Duodenal mucosa (tissue), 2 donors: ENCODE data around the gene GPR162.
A peak's percentile ranks its signal among the peaks of the same experiment; 100 is the strongest.

Experiments used
- H3K27ac ChIP-seq: one replicate; pipeline ENCODE4 v1.7.0; 2013; ENCODE audit warnings: low read depth, low read length
- H3K27me3 ChIP-seq, 2 donors: one replicate each; pipeline ENCODE4 v1.7.0; 2013; ENCODE audit warnings: low read length in 2 of 2, control low read depth in 1 of 2; ENCODE audit not compliant: insufficient read depth in 2 of 2, control insufficient read depth in 1 of 2
- H3K36me3 ChIP-seq, 2 donors: one replicate each; pipeline ENCODE4 v1.7.0; 2013; ENCODE audit warnings: low read length in 2 of 2, control low read depth in 1 of 2; ENCODE audit not compliant: insufficient read depth in 2 of 2, control insufficient read depth in 1 of 2
- H3K4me1 ChIP-seq, 2 donors: one replicate each; pipeline ENCODE4 v1.7.0; 2013; ENCODE audit warnings: low read length in 2 of 2, control low read depth in 1 of 2; ENCODE audit not compliant: insufficient read depth in 2 of 2, control insufficient read depth in 1 of 2
- H3K4me3 ChIP-seq, 2 donors: one replicate each; pipeline ENCODE4 v1.7.0; 2013; ENCODE audit warnings: low read length in 2 of 2, low read depth in 1 of 2
- H3K9ac ChIP-seq, 2 donors: one replicate each; pipeline ENCODE4 v1.7.0; 2013; ENCODE audit warnings: low read length in 2 of 2, low read depth in 1 of 2
- H3K9me3 ChIP-seq, 2 donors: one replicate each; pipeline ENCODE4 v1.7.0; 2013; ENCODE audit warnings: low read length in 2 of 2, control low read depth in 1 of 2; ENCODE audit not compliant: control insufficient read depth in 1 of 2

Gene GPR162

DNA sequence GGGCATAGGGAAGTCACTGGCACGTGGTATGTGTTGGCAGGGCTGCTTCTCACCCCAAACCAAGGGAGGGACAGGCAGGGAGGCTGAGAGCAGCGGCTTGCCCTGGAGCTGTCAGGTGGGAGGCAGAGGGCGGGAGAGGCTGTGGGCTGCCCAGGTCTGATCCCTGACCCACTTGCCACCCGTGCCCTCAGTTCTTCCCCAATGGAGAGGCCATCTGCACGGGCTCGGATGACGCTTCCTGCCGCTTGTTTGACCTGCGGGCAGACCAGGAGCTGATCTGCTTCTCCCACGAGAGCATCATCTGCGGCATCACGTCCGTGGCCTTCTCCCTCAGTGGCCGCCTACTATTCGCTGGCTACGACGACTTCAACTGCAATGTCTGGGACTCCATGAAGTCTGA is 23.8 kb downstream of the GPR162 start:
- Histone ChIP-seq H3K4me1 (peaks cover 0 to 31% of the 10 kb centered on the region in 2 donors), H3K9me3 (no peaks in the 10 kb centered on the region), H3K4me3 (no peak overlapping the region), H3K27ac (no peak overlapping the region), H3K27me3 (no peaks in the 10 kb centered on the region), H3K9ac (no peak overlapping the region), H3K36me3 (peaks cover 0 to 28% of the 10 kb centered on the region in 2 donors)

DNA sequence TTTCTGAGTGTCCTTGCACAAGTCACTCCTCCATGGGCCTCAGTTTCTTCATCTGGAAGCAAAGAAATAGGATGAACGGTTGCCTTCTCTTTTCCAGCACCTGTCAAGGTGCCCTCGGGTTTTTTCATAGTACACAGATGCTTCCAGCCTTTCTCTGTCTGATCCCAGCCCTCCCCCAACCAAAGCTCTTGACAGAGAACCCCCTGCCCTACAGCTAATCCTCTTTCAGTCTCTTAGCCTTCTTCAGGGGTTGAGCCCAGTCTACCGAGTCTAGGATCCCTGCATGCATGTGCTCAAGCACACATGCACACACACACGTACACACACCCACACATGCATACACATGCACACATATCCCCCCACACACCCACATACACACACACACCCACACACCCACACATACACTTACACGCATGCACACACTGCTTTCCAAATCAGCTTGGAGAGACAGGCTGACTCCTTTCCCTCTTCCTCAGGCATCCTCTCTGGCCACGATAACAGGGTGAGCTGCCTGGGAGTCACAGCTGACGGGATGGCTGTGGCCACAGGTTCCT is 24.8 kb downstream of the GPR162 start:
- H3K27ac ChIP-seq, result no peak overlapping the region
- H3K27me3 ChIP-seq, result no peaks in the 10 kb centered on the region
- no peak overlapping the region for H3K4me3 ChIP-seq
- H3K9ac ChIP-seq, result no peak overlapping the region
- peaks cover 0 to 27% of the 10 kb centered on the region in 2 donors for H3K4me1 ChIP-seq
- H3K36me3 ChIP-seq, result peaks cover 0 to 28% of the 10 kb centered on the region in 2 donors
- no peaks in the 10 kb centered on the region for H3K9me3 ChIP-seq

DNA sequence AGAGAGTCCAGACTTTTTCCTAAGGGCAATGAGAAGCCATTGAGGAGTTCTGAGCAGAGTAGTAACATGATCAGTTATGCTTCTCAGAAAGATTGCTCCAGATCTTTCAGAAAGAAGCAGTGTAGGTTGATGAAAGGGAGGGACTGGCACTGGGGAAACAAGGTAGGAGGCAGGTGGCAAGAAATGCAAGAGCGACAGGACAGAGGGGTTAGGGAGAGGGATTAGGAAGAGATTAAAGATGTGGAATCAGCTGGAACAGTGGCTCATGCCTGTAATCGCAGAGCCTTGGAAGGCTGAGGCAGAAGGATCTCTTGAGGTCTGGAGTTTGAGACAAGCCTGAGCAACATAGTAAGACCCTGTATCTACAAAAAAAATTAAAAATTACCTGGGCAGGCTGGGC is 26.1 kb downstream of the GPR162 start:
- H3K4me3 ChIP-seq, result no peak overlapping the region
- H3K27me3 ChIP-seq, result no peaks in the 10 kb centered on the region
- no peak overlapping the region for H3K9ac ChIP-seq
- peaks cover 0 to 28% of the 10 kb centered on the region in 2 donors for H3K36me3 ChIP-seq
- peaks cover 0 to 22% of the 10 kb centered on the region in 2 donors for H3K4me1 ChIP-seq
- no peak overlapping the region for H3K27ac ChIP-seq
- no peaks in the 10 kb centered on the region for H3K9me3 ChIP-seq

DNA sequence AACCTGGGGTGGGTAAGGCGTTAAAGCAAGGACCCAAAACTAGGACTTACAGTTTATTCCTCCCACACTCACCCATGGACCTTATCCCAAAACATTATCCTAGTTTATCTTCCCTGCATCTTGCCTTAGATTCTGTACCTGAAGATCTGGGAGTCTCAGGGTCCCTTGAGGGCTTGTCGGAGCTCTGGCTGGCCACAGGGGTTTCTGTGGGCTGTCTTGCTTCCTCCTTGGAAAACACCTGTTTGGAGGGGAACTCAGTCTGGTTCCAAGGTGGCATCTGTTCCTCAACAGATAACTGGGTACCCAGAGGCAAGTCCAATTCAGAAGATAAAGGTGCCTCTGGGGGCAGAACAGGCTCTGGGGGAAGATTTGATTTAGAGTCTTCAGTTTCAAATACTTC is 27.8 kb downstream of the GPR162 start:
- H3K9me3 ChIP-seq, result no peaks in the 10 kb centered on the region
- H3K36me3 ChIP-seq, result peaks cover 0 to 26% of the 10 kb centered on the region in 2 donors
- H3K4me3 ChIP-seq, result no peak overlapping the region
- no peak overlapping the region for H3K27ac ChIP-seq
- H3K4me1 ChIP-seq, result peaks cover 11 to 22% of the 10 kb centered on the region in 2 donors
- no peaks in the 10 kb centered on the region for H3K27me3 ChIP-seq
- H3K9ac ChIP-seq, result no peak overlapping the region

DNA sequence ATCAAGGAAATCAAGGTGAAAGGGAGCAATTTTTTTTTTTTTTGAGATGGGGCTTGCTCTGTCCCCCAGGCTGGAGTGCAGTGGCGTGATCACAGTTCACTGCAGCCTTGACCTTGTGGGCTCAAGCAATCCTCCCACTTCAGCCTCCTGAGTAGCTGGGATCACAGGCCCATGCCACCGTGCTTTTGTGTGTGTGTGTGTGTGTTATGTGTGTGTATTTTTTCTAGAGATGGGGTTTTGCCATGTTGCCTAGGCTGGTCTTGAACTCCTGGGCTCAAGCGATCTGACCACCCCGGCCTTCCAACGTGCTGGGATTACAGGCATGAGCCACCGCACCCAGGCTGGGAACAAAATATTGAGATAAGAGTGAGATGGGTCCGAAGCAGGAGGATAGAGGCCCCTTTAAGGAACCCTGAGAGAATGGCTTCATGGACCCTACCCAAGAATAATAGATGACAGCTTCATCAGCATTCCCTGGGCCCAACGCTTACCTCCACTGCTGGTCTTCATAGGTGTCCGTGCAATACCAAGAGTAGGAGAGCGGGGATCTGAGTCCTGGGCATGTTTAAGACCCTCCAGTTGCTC is 28.4 kb downstream of the GPR162 start:
- peaks cover 0 to 26% of the 10 kb centered on the region in 2 donors for H3K36me3 ChIP-seq
- peaks cover 11 to 22% of the 10 kb centered on the region in 2 donors for H3K4me1 ChIP-seq
- no peaks in the 10 kb centered on the region for H3K27me3 ChIP-seq
- no peak overlapping the region for H3K27ac ChIP-seq
- peak overlapping the region; percentile 65 to 96 for H3K4me3 ChIP-seq
- no peaks in the 10 kb centered on the region for H3K9me3 ChIP-seq
- H3K9ac ChIP-seq, result peak overlapping the region; percentile 21 to 82

DNA sequence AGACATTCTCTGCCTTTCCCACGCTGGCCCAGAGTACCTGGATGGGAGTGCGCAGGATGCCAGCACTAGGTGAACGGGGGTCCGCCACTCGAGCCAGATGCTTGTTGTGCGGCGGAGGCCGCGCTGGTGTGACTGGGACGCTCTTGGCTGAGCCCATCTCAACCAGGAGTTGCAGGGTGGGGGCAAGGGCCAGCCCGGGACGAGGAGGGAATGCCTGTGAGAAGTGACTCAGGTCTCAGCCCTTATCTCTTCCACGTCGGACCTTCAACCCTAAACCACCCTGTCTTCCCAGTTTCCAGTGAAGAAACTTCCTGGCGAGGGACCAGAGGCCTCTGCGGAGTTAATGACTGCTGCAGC is 29.2 kb downstream of the GPR162 start:
- Histone ChIP-seq H3K4me3 (peak overlapping the region; percentile 65 to 96), H3K27me3 (no peaks in the 10 kb centered on the region), H3K9ac (peak overlapping the region; percentile 38 to 82), H3K36me3 (peaks cover 0 to 32% of the 10 kb centered on the region in 2 donors), H3K4me1 (peaks cover 11 to 22% of the 10 kb centered on the region in 2 donors), H3K9me3 (no peaks in the 10 kb centered on the region), H3K27ac (no peak overlapping the region)

DNA sequence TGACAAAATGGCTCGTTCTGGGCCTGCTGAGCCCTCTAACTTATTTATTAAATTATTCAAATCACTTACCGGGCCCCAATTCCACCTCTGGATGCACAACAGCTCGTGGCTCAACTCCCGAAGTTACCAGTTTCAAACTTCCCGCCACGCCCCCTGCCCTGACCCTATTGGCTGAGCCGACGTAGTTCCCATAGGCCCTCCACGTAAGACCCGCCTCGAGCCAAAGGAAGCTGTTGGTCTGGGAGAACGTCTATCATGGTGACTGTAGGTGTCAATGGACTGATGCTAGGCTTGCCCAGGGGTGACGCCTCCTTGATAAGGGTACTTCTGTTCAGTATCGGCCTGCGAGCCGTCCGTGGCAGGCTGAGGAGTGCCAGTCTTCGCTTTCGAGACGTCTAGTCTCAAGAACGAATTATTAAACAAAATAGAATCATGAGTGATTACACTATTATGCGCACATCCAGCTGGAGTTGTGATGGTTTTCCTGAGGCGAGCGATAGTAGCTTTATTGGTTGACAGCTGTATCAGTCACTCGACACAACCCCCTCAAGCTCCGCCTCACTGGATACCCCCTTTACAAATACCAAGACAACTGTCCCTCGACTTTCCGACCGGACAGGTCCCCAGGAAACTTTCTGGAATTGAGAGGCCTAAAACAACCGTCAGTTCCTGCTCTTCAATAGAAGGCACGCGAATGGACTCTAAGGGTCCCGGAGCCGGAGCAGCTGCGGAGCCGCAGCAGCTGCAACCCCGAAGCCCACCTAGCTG is 29.7 kb downstream of the GPR162 start, which contains the start of gene CDCA3:
Gene CDCA3 (minus strand): TSS at position 134 of the 768 bp plus-strand sequence. CDS start 334 bp downstream, outside the sequence.
- Histone ChIP-seq H3K9me3 (no peaks in the 10 kb centered on the region), H3K9ac (peak within 1 kb of the TSS; percentile 82 to 86), H3K27ac (peak within 1 kb of the TSS; percentile 83), H3K27me3 (no peaks in the 10 kb centered on the region), H3K36me3 (peaks cover 0 to 36% of the 10 kb centered on the region in 2 donors), H3K4me3 (peak within 1 kb of the TSS; percentile 65 to 96), H3K4me1 (peaks cover 11 to 22% of the 10 kb centered on the region in 2 donors)

DNA sequence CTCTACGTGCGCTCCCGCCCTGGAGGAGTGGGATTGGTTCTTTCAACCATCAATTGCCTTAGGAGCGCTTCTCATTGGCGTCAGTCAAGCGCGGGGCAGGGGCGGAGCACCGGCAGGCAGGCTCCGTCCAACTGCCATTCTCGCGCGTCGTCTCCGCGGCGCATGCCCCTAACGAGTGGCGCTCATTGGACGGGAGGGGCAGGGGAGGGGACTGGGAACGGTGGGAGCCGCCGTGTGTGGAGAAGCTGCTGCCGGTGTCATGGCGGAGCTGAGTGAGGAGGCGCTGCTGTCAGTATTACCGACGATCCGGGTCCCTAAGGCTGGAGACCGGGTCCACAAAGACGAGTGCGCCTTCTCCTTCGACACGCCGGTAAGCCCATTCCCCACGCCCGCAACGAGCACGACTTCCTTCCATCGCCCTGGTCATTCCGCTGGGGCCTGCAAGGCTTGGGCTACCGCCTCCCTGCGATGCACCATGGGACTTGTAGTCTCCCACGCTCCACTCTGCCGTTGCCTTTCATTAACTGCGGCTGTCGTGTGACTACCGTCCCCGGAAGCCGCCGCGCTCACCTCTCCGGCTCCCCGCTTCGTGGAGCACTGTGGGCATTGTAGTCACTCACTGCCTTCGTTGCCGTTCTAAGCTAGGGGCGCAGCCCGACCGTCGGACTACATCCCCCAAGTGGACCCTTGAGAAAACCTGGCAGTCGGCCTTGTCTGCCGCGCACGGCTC is 30.5 kb downstream of the GPR162 start, which contains the start of gene USP5:
Gene USP5 (plus strand): TSS at position 230 of the 730 bp plus-strand sequence. CDS start 30 bp downstream, at position 260.
- no peaks in the 10 kb centered on the region for H3K9me3 ChIP-seq
- H3K27me3 ChIP-seq, result no peaks in the 10 kb centered on the region
- peak within 1 kb of the TSS; percentile 65 to 96 for H3K4me3 ChIP-seq
- H3K27ac ChIP-seq, result peak within 1 kb of the TSS; percentile 83
- H3K4me1 ChIP-seq, result peaks cover 11 to 22% of the 10 kb centered on the region in 2 donors
- H3K9ac ChIP-seq, result peak within 1 kb of the TSS; percentile 82 to 86
- peaks cover 0 to 36% of the 10 kb centered on the region in 2 donors for H3K36me3 ChIP-seq

DNA sequence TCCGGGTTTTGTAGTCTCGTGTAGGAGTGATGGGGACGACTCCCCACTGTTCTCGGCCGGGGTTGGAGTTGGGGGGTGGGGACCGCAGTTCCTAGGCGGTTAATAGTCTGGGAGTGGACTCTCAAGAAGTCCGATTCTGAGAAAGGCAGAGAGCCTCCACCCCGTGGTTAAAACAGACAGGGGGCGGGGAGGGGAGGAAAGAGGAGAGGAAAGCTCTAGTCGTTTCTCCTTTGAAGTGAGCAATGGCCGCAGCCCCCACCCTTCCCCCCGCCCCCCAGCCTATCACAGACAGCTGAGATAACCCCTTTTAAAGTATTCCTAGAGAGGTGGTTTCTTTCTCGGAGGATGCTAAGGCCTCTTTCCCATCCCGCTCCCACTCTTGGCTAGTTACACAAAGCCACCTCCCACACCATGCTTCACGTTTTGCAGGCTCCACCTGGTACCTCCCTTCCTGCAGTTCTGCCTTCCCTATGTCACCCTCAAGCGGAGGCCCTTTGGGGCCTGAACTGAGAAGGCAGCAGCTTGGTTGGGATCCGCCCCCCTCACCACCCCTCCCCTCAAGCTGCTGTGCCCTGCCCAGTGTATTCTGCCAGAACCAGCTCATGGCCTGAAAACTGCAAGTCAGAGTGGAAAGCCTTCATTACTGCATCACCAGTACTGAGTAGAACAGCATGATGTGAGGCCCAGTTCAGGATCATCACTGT is 31.2 kb downstream of the GPR162 start:
- H3K4me1 ChIP-seq, result peaks cover 11 to 22% of the 10 kb centered on the region in 2 donors
- no peaks in the 10 kb centered on the region for H3K27me3 ChIP-seq
- no peaks in the 10 kb centered on the region for H3K9me3 ChIP-seq
- H3K4me3 ChIP-seq, result peak overlapping the region; percentile 63 to 65
- H3K9ac ChIP-seq, result peak overlapping the region; percentile 31 to 45
- H3K27ac ChIP-seq, result no peak overlapping the region
- peaks cover 7 to 38% of the 10 kb centered on the region in 2 donors for H3K36me3 ChIP-seq
